Activated CD4-positive, alpha-beta T cell treated with anti-CD3 and anti-CD28 coated beads, Interleukin-2, amount 50 U/mL, for 16 hours (primary cell): ENCODE results near the gene LSM8.
"Not testable (repeated sequence)": the region's sequence is repeated elsewhere in the genome, so short reads cannot be mapped to it uniquely, and the experiment has no call there.

Experiments used
- DNase-seq: peaks from one replicate; pipeline ENCODE4 v3.0.0-alpha.2; 2020

The LSM8 gene

GRCh38 chr7:118214051-118214832 lies 30.3 kb downstream of the LSM8 start:
- DNase-seq = peak; percentile 72

GRCh38 chr7:118214833-118215182 lies 30.8 kb downstream of the LSM8 start:
- DNase-seq = no peak

GRCh38 chr7:118217210-118217619 lies 33.3 kb downstream of the LSM8 start:
- no peak for DNase-seq

GRCh38 chr7:118218413-118219156 lies 34.6 kb downstream of the LSM8 start:
- DNase-seq = no peak

GRCh38 chr7:118219157-118219512 lies 35.2 kb downstream of the LSM8 start:
- DNase-seq = no peak

GRCh38 chr7:118220583-118220982 lies 36.6 kb downstream of the LSM8 start:
- no peak for DNase-seq

- no peak for DNase-seq
These were observed 38.6 kb downstream of the LSM8 start for GRCh38 chr7:118222591-118222990.

GRCh38 chr7:118224521-118224920 lies 40.6 kb downstream of the LSM8 start, which contains the start of gene ANKRD7:
ANKRD7 (plus strand) TSS chr7:118224704; CDS start chr7:118224831, 127 bp downstream.
- DNase-seq = no peak

- DNase-seq = no peak
These were observed 48.9 kb downstream of the LSM8 start for GRCh38 chr7:118232837-118233236.

- no peak for DNase-seq
These were observed 49.8 kb downstream of the LSM8 start for GRCh38 chr7:118233799-118234198.

- no peak for DNase-seq
These were observed 55.0 kb downstream of the LSM8 start for GRCh38 chr7:118239014-118239413.

- not testable (repeated sequence) for DNase-seq
These were observed 56.4 kb downstream of the LSM8 start for GRCh38 chr7:118240320-118240719.
